GM19463 (cell line): Measurements from ENCODE around the gene FGFBP2.
A peak's percentile ranks its signal among the peaks of the same experiment; 100 is the strongest.

Experiments used
- ATAC-seq: cut with Tn5 transposase; IDR thresholded peaks from one replicate; pipeline ENCODE4 v1.9.1; 2021; ENCODE audit warnings: mild to moderate bottlenecking, moderate library complexity; ENCODE audit not compliant: unreplicated experiment

The FGFBP2 gene

DNA sequence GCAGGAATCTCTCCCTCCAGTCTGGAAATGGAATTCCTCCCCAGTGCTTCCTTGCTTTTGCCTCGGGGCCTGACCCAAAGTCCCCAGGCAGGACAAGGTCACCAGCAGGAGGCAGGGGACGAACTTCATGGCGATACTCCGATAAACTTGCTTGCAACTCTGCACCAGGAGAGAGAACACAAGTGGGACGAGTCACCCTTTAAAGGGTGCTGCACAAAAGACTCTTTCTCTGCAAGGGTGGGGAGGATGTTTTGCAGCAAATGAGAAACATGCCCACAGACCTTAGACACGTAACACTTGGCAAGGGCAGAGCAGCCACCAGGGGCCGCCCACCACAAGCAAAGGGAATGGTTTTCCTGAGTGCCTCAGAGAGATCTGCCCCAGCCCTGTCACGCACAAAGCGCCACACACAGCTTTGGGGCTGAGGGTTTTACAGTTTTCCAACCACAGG lies at the start of gene FGFBP2:
TSS of gene FGFBP2 (minus strand) at position 175 of the 451 bp plus-strand sequence. CDS start at position 129, 46 bp downstream.
- peak; percentile 67 for ATAC-seq

GRCh38 chr4:16011173-16011572 lies 48.2 kb upstream of the FGFBP2 start:
- ATAC-seq: no peak

- ATAC-seq: no peak
Measured at GRCh38 chr4:16009153-16009552, 46.2 kb upstream of the FGFBP2 start.

- no peak for ATAC-seq
Measured at GRCh38 chr4:16007471-16008095, 44.6 kb upstream of the FGFBP2 start.

GRCh38 chr4:16006771-16007446 lies 43.9 kb upstream of the FGFBP2 start:
- ATAC-seq: no peak

DNA sequence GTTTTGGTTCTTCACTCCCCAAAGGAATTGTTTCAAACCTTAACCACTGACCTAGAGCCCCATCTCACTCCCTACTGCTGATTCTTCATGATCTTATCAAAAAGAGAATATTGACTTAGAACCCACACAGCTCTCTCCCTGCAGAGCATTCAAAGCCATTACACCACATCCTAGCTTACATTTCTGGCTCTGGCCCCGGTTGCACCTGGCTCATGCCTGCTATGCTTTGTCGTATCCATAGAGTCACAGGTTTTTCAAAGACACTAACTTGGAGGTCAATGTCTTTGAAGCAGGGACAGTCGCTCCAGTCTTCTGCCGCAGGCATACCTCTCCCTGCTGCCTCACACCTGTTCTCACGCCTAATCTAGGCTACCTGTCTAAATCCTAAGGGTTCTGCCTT lies 42.7 kb upstream of the FGFBP2 start:
- ATAC-seq: no peak

DNA sequence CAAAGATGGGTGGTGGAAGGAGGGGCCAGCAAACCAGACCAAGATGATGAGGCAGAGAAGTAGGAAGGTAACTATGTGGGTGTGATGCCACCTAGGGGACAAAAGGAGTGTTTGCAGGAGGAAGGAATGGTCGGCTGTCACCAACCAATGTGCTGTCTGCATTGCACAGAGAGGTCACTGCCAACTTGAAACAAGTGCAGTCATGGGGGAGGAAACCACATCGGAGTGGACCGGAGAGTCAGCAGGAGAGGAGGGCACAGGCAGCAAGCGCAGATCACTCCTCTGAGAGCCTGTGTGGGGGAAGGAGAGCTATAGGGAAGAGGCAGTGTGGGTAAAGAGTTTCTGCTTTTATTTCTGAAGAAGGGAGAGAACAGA lies 38.5 kb upstream of the FGFBP2 start:
- ATAC-seq: peak; percentile 96

DNA sequence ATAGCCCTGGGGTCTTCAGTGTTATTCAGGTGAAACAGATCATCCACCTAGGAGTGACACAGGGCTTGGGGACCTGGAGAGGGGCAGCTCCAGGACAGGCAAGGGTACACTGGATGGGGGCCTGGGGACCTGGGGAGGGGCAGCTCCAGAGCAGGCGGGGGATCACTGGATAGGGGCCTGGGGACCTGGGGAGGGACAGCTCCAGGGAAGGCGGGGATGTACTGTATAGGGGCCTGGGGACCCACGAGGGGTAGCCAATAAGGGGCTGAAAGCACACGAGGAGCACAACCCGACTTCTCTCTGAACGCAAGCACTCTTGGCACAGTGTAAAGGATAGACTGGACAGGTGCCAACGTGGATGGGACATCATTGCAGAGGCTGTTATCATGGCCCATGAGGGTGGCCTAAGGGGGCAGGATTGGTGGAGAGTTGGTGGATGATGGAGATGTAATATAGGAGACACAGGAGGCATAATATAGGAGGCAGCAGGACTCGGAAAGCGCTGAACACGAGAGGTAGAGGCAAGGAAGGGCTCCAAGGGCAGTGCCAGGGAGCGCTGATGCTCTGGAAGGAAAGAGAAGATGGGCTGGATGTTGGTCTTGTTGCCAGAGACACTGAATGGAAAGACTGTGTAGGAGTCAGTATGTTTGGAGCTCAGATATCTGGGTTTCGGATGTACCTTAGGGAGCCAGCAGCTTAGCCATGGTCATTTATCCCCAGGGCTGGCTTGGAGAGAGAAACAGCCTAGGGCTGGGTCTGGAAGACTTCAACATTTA lies 37.9 kb upstream of the FGFBP2 start:
- peak; percentile 8 for ATAC-seq

- no peak for ATAC-seq
Measured at GRCh38 chr4:15996773-15997172, 33.8 kb upstream of the FGFBP2 start.

DNA sequence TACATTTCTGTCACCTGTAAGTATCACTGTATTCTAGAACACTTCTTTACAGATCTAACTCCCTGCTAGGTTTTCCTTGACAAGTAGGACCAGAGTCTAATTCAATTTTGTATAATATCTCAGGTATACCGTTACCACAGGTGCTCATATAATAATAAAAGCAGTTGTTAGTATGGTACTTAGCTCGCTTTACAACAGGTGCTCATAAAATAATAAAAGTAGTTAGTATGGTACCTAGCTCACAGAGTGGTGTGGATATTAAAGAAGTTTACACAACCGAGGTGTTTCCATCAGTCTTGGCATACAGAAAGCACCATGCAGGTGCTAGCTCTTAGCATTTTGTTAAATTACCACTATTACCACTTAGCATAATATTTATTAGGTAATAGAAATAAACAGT lies 32.9 kb upstream of the FGFBP2 start:
- ATAC-seq: no peak

- no peak for ATAC-seq
Measured at GRCh38 chr4:15992167-15992485, 29.2 kb upstream of the FGFBP2 start.

DNA sequence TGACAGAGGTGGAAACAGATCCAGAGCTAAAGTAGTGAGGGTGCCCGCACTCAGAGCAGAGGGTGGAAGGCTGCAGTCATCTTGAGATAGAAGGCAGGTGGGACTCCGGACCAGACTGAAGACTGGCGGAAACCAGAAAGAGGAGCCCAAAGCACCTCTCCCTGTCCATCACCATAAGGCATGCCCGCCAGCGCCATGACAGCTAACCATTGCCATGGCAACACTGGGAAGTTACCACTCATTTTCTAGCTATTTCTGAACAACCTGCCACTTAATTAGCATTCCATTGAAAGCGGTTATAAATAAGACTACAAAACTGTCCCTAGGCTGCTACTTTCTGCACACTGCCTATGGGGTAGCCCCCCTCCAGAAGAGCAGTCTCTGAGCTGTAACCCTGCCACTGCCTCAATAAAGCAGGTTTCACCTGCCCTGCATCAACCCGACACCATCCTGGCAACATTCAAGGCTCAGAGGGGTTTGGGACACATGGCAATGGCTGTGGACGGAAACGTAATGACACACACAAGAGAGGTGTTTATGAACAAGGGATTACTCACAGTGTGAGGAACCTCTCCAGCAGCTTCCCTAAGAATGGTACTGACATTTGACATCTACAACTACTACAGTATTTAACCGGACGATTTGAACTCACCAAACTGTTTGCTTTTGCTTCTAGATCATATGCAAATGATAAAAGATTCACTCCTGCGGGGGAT lies 27.8 kb upstream of the FGFBP2 start:
- no peak for ATAC-seq

DNA sequence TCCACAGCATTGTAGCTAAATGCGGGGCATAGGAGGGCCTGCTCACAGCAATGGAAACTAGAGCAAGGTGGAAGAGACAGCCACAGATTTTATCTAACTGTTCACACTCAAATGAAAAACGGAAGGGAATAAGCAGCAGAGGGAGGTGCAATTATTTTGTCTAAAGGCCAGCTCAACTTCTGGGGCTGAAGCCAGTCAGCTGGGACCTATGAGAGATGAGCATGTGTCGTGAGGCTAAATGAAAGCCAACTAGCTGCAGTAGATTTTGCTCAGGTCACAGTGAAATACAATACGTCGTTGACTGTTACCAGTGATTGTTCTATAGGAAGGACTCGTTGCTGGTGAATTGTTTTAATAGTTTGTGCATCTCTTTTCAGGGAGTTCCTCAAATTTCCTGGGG lies 26.4 kb upstream of the FGFBP2 start:
- no peak for ATAC-seq

DNA sequence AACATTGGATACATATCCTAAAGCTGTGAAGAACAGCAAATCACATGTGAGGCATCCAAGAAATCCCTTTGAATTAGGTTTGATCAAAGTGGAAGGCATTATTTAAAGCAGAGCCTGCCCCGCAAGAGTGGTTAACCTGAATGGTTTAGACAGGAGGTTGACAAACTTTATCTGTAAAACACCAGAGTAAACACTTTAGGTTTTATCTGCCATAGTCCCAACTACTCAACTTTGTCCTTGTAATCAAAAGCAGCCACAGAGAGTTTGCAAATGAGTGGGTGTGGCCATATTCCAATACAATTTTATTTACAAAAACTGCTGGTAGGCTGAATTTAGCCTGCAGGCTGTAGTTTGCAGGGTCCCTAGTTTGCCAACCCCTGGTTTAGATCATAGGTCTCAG lies 25.2 kb upstream of the FGFBP2 start:
- no peak for ATAC-seq

GRCh38 chr4:15986907-15987306 lies 23.9 kb upstream of the FGFBP2 start:
- no peak for ATAC-seq

DNA sequence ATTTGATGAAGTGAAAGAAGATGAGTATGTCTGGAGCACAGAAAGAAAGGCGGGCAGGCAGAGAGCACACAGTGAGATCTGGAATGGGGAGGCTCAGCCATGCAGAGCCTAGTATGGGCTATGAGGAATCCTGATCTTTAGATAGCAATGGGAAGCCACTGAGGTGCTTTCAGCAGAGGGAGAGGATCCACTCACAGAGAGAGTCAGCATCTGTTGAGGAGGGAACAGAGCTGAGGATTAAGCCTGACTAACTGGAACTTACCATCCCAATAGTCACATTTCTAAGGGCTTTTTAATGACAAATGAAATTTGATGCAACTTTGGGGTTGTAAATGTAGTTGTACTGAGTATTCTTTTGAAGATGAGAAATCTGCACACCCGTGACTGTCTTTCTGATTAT lies 20.6 kb upstream of the FGFBP2 start:
- no peak for ATAC-seq

GRCh38 chr4:15982842-15983524 lies 20.0 kb upstream of the FGFBP2 start:
- ATAC-seq: no peak

DNA sequence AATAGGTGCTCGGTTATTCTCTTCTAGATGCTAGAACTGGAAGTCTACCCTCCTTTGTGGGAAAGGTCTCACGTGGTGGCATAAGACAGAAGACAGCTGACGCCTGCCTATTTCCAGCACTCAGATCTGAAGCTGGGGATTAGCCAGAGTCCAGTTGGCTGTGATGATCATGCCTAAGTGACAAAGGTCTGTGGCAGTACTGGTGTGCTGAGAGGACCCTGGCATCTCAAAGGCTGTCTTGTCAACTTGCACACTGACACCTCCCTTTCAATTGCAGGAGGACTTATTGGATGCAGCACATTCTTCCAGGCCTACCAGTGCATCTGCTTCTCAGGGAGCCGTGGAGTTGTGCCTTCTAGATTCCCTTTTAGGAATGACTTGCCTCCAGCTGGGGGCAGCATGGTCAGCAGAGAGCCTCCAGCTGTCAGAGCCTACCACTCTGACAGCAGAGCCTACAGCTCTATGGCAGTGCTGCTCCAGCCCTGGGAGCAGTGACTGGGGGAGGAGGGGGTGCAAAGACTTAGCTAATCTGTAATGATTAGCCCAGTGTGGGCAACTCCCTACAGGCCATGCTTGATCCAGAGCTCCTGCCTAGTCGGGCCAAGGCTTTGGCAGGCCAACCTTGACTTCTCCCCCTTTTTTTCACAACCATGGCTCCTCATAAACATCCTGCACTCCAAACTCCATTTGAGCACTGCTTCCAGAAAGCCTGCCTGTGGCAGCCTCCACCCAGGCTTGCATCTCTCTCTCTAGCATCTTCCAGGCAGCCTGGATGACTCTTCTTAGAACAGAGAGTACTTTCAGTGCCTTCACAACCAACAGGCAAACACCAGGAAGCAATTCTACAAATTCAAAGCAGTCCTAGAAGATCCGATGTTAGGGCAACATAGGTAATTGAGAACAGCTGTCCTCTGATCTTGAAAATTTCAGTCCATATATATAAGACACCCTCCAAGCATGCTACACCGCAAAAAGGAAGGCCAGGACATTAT lies 13.8 kb upstream of the FGFBP2 start:
- ATAC-seq: no peak

GRCh38 chr4:15971068-15971801 lies 8.3 kb upstream of the FGFBP2 start:
- ATAC-seq: no peak
